Stimulated activated CD4-positive, alpha-beta T cell treated with anti-CD3 and anti-CD28 coated beads, Interleukin-4, amount 100 ng/mL, for 24 hours (primary cell): ENCODE measurements around the gene ETNPPL.
"Not testable (repeated sequence)": the region's sequence is repeated elsewhere in the genome, so short reads cannot be mapped to it uniquely, and the experiment has no call there.

Experiments used
- DNase-seq: peaks from one replicate; pipeline ENCODE4 v3.0.0-alpha.2; 2020

Gene ETNPPL

GRCh38 chr4:108754327-108754726 lies 8.5 kb downstream of the ETNPPL start:
- no peak for DNase-seq

- DNase-seq: no peak
Observed at GRCh38 chr4:108751321-108751720, 11.5 kb downstream of the ETNPPL start.

GRCh38 chr4:108749119-108749518 lies 13.7 kb downstream of the ETNPPL start:
- no peak for DNase-seq

- no peak for DNase-seq
Observed at GRCh38 chr4:108746511-108746910, 16.3 kb downstream of the ETNPPL start.

GRCh38 chr4:108744307-108744706 lies 18.5 kb downstream of the ETNPPL start:
- no peak for DNase-seq

GRCh38 chr4:108742451-108743420 lies 20.1 kb downstream of the ETNPPL start:
- no peak for DNase-seq

GRCh38 chr4:108738003-108738706 lies 24.7 kb downstream of the ETNPPL start:
- no peak for DNase-seq

GRCh38 chr4:108731006-108731405 lies 31.8 kb downstream of the ETNPPL start:
- no peak for DNase-seq

GRCh38 chr4:108730579-108730978 lies 32.3 kb downstream of the ETNPPL start:
- DNase-seq: no peak

- DNase-seq: no peak
Observed at GRCh38 chr4:108729731-108730130, 33.1 kb downstream of the ETNPPL start.

- no peak for DNase-seq
Observed at GRCh38 chr4:108725457-108725856, 37.4 kb downstream of the ETNPPL start.

GRCh38 chr4:108717386-108717785 lies 45.5 kb downstream of the ETNPPL start:
- DNase-seq: no peak

GRCh38 chr4:108716340-108716739 lies 46.5 kb downstream of the ETNPPL start:
- no peak for DNase-seq

- no peak for DNase-seq
Observed at GRCh38 chr4:108714880-108715279, 48.0 kb downstream of the ETNPPL start.

GRCh38 chr4:108710578-108710977 lies 52.3 kb downstream of the ETNPPL start:
- not testable (repeated sequence) for DNase-seq

- DNase-seq: no peak
Observed at GRCh38 chr4:108709722-108710121, 53.1 kb downstream of the ETNPPL start.

- DNase-seq: no peak
Observed at GRCh38 chr4:108709234-108709633, 53.6 kb downstream of the ETNPPL start.

GRCh38 chr4:108706289-108706688 lies 56.6 kb downstream of the ETNPPL start:
- no peak for DNase-seq

GRCh38 chr4:108703966-108704365 lies 58.9 kb downstream of the ETNPPL start:
- DNase-seq: no peak

GRCh38 chr4:108703370-108703769 lies 59.5 kb downstream of the ETNPPL start:
- no peak for DNase-seq

GRCh38 chr4:108702960-108703359 lies 59.9 kb downstream of the ETNPPL start:
- DNase-seq: no peak

GRCh38 chr4:108700081-108700757 lies 62.6 kb downstream of the ETNPPL start:
- DNase-seq: no peak

GRCh38 chr4:108696160-108696559 lies 66.7 kb downstream of the ETNPPL start:
- no peak for DNase-seq
